Measurements from ENCODE around the gene GAS7. TPM values are rescaled to one million over a fixed set of nuclear protein-coding genes. Genes with fewer than 3 reads are reported as not detected.

GAS7 gene
- total RNA-seq, 1 donor from 2014 or later: 72.1 TPM

DNA sequence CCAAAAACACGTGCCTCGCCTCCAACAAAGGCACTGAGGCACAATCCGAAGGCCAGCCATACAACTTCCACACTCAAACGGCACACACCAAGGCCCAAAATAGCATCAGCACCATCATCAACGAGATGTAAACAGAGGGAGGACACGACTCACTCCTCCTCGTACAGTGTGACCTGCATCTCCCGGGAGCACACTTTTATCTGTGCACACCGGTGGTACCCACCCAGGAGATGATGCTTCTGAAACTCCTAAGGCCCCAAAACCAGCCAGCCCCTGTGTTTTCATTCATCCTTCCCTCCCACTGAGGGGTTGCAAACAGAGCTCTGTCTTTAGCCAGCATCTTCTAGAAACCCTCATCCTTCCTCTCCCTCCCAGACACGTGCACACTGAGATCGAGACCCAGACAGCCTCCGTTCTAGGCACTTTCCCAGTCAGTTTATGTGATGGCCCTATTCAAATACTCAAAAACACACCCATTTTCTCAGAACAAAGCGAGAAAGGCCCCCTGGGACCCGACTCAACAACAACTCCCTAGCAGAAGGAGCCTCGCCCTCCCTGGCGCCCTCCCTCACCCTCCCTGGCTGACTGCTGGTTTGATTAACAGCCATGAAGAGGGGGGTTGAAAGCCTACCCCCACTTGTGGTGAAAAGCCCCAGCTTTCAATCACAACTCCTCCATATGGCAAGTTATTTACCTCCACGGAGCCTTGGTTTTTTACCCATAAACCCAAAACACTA is 76.3 kb downstream of the GAS7 start:
- DNase-seq (peak; percentile 73), ATAC-seq (ENCODE audit: poor library complexity) (no peak)
- intact Hi-C loops (cut with DNase I): loop anchor here (10.0 kb wide), 1 partner anchor 73 kb away; the partner anchor contains the start of gene GAS7

DNA sequence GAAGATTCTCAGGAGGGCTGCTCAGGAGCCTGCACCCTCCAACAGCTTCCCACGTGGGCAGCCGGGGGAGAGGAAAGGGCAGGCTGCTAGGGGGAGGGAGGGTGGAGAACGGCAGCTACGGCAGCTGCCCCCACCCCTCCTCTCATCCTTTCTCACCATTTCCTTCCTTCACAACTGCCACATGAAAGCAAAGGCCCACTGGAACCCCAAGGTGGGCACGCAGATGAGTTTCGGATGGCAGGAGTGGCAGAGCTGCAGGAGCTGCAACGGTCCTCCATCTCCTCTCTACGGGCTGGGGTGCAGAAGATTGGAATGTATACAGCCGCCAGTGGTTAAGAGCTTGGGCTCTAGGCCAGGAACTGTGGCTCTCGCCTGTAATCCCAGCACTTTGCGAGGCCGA is 77.7 kb downstream of the GAS7 start:
- ATAC-seq (ENCODE audit: poor library complexity) (no peak), DNase-seq (no peak)
- intact Hi-C loops (cut with DNase I): loop anchor here (10.0 kb wide), 1 partner anchor 74 kb away; the partner anchor contains the start of gene GAS7

DNA sequence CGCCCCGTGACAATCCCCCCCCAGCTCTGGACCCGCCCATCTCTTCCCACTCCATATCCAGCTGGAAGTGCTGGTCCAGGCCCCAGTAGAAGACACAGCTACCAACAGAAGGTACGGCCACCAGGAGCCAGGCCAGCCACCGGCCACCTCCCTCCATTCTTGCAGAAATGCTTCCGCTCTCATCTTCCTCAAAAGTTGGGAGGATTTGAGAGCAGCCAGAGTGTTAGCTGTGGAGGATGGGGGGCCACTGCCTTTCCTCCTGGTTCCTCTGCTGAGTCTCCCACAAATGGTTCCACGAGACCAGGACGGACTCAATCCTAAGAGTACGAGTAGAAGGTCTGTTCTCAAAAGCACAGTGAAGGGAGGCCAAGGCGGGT is 78.3 kb downstream of the GAS7 start:
- intact Hi-C loops (cut with DNase I): loop anchor here (10.0 kb wide), 1 partner anchor 75 kb away; the partner anchor contains the start of gene GAS7
- DNase-seq (peak; percentile 64), ATAC-seq (ENCODE audit: poor library complexity) (no peak)

DNA sequence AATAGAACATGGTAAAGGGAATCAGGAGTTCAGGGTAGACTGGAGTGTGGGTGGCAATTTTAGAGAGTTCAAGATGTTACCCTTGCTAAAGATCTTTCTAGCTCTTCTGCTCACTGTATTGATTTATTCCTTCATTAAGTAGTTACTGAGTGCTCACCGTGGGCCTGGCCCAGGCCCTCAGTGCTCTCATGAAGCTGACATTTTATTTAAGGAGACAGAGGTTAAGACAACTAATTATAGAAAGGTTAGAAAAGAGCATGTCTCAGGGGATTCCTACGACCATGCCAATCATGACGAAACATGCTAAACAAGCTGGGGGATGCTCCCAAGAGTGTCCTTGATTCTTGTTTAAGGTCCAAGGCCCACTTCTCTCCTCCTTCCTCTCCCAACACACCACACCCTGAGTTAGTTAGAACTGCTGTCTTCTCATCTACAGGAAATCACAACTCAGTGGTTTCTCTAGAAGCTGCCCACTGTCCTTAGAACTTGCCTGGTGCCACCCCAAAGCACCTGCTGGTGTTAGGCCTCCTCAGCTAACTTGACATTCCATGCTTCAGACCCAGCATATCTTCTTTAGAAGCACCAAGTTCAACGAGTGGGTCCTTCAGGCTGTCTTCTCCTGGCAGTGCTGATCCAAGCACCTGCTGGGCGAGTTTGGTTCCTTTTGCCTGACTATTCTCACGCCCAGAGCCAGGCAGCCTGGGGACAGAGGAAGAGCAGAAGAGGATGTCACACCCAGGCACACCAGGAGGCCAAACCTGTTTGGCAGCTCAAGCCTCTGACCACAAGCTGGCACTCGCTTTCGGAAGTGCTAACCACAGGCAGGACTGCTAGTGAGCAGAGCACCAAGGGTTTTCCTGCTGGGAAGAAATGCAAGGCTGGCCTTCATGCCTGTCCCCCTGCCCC is 79.0 kb downstream of the GAS7 start:
- intact Hi-C loops (cut with DNase I): loop anchor here (10.0 kb wide), 1 partner anchor 75 kb away; the partner anchor contains the start of gene GAS7
- peak; percentile 78 for DNase-seq
- no peak for ATAC-seq (ENCODE audit: poor library complexity)

DNA sequence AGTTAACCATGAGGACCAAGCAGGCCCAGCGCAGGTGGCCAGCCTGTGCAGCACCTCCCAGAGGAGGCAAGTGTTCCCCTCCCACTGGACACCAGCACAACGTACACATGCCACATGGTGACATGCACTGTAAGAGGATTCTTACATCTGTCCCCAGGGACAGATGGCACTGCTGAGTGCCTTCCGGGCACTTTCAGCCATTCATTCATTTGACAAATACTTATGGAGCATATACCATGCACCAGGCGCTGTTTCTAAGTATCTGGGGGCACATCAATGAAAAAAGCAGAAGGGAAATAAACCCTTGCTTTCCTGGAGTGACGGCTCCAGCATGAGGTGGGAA is 79.6 kb downstream of the GAS7 start:
- ATAC-seq (ENCODE audit: poor library complexity) (no peak), DNase-seq (no peak)
- intact Hi-C loops (cut with DNase I): no loop called here

DNA sequence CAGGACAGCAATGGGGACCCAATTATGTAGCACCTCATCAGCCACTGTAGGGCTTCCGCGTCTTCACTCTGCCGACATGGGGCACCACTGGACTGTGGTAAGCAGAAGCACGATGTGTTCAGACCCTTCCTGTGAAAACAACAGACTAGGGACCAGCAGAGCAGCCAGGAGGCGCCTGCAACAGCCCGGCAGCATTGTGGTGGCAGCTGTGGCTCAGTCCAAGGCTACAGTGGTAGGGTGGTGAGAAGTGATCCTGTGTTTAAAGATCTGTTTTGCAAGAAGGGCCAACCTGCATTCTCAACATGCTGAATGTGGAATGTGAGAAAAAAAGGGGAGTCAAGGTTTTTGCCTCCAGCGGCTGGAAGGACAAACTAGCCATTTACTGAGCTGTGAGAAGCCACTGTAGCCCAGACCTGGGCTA is 80.8 kb downstream of the GAS7 start:
- intact Hi-C loops (cut with DNase I): no loop called here
- DNase-seq (peak; percentile 66), ATAC-seq (ENCODE audit: poor library complexity) (no peak)

DNA sequence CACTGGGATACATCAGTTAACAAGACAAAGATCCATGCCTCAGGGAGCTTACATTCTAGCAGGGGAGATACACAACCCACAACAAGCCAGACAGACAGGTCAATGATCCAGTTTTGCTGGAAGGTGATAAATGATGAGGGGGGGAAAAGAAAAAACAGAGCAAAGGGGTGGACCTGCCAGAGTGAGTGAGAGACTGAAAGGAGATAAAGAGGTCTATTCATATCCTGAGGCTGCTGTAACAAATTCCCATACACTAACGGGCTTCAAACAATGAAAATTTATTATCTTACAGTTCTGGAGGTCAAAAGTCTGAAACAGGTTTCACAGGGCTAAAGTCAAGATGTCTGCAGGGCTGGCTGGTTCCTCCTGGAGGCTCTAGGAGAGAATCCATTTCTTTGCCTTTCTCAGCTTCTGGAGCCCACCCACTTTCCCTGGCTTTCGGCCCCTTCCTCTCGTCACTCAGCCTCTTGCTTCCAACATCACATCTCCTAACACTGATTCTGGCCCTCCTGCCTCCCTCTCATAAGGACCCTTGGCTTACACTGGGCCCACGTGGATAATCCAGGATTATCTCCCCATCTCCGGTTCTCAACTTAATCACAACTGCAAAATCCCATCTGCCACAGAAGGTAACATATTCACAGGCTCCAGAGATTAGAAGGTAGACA is 81.5 kb downstream of the GAS7 start:
- intact Hi-C loops (cut with DNase I): no loop called here
- ATAC-seq (ENCODE audit: poor library complexity) (no peak), DNase-seq (no peak)

DNA sequence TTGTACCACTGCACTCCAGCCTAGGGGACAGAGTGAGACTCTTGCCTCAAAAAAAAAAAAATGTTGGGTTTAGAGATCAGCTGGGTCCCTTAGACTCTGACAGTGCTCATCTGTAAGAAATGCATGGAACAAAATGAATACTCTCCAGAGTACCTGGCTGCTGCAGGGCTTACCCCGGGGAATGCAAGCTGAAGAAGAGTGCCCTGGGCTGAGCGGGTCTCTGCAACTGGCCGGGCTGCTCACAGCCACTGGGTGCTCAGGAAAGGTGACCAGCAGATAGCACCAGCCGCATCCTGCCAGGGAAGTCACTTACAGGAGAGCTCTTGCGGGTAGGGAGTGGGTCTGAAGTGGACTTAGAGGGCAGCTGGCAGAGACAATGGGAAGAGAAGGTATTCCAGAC is 82.1 kb downstream of the GAS7 start:
- DNase-seq (no peak), ATAC-seq (ENCODE audit: poor library complexity) (no peak)
- intact Hi-C loops (cut with DNase I): no loop called here

DNA sequence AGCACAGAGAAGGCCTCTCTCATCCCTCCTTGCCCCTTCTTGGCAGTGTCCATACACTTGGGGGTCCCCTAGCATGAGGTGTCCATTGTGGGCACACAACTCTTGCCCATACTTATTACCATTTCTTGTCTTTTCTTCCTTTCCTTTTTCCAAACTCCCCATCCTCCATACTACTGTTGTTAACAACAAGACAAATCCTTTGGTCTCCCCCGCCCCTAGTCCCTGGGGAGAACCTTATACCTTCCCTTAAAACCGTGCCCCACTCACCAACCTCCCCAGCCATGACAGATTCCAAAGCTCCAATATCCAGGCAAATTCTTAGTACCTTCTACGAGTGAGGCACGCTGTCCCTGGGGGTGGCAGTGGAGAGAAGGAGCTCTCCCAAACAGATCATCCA is 82.9 kb downstream of the GAS7 start:
- intact Hi-C loops (cut with DNase I): no loop called here
- ATAC-seq (ENCODE audit: poor library complexity): no peak
- DNase-seq: no peak

DNA sequence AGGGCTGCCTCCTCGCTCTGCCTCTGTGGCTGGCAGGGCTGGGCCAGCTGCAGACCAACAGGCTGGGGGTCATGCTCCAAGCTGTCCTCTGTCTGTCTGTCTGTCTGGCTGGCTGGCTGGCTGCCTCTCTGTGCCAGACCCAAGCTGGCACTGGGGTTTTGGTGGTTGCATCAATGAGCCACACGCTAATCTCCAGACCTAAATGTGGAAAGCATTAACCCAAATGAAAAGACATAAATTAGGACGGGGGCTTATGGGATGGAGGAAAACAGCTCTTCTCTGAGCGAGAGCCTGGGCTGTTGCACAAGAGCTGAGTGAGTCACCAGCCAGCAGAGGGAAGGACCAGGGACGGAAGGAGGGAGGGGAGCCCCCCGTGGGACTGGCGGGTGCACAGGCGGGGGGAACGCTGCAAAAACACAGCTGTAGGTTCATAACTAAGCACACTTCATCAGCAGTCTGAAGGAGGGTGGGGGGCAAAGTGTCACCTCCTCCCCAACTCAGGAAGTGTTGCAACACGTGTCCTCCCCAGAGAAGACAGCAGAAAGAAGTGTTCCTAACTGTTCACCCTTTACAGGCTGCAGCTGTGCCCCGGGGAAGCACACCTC is 83.4 kb downstream of the GAS7 start:
- ATAC-seq (ENCODE audit: poor library complexity) (peak; percentile 85), DNase-seq (peak; percentile 95)
- intact Hi-C loops (cut with DNase I): no loop called here

DNA sequence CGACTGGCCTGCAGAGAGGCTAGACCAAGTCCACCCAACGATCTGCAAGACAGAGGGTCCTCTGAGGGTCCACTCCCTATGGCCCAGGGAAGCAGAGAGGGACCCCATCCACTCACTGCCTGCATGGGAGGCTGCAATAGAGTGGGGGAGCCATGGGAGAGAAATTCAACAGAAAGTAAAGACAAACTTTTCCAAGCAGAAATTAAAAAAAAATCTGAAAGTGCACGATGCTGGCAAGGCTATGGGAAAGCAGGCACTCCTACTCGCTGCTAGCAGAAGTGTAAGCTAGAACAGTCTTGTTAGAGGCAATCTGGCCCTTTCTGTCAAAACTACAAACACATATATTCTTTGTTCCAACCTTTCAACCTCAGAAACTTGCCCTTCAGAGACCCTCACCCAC is 85.4 kb downstream of the GAS7 start:
- no peak for DNase-seq
- intact Hi-C loops (cut with DNase I): no loop called here

DNA sequence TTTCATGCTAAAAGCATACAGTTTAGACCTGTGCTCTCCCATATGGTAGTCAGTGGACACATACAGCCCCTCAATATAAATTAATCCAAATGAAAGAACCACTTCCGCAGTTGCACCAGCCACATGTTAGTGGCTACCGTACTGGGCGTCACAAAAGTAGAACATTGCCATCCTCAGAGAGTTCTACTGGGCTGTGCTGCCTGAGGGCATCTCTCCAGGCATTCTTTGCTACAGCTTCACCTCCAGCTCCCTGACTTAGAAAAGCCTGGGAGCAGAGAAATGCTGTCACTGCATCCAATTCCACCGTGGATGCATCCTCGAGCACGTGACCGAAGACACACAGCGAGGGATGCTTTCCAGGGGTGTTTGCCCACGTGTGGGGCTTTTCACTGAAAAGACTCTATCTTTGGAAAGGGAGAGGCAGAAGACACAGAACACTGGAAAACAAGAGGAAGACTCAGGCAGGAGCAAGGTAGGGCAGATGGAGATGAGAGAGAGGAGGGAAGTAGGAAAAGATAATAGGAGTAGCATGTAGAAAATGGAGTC is 86.4 kb downstream of the GAS7 start:
- DNase-seq (no peak), ATAC-seq (ENCODE audit: poor library complexity) (no peak)
- intact Hi-C loops (cut with DNase I): no loop called here

More for the DNA sequence above, 85.4 kb downstream of the GAS7 start:
- no peak for ATAC-seq (ENCODE audit: poor library complexity)

DNA sequence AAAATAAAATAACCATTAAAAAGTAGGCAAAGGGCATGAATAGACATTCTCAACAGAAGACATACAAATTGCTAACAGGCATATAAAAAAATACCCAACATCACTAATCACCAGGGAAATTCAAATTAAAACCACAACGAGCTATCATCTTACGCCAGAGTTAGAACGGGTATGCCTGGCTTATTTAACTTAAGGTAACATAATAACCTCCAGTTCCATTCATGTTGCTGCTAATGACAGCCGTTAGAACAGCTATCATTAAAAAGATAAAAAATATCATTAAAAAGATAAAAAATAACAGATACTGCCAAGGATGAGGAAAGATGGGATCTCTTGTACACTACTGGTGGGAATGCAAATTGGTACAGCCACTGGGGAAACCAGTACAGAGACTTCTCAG is 89.3 kb downstream of the GAS7 start:
- DNase-seq (no peak), ATAC-seq (ENCODE audit: poor library complexity) (no peak)
- intact Hi-C loops (cut with DNase I): no loop called here

DNA sequence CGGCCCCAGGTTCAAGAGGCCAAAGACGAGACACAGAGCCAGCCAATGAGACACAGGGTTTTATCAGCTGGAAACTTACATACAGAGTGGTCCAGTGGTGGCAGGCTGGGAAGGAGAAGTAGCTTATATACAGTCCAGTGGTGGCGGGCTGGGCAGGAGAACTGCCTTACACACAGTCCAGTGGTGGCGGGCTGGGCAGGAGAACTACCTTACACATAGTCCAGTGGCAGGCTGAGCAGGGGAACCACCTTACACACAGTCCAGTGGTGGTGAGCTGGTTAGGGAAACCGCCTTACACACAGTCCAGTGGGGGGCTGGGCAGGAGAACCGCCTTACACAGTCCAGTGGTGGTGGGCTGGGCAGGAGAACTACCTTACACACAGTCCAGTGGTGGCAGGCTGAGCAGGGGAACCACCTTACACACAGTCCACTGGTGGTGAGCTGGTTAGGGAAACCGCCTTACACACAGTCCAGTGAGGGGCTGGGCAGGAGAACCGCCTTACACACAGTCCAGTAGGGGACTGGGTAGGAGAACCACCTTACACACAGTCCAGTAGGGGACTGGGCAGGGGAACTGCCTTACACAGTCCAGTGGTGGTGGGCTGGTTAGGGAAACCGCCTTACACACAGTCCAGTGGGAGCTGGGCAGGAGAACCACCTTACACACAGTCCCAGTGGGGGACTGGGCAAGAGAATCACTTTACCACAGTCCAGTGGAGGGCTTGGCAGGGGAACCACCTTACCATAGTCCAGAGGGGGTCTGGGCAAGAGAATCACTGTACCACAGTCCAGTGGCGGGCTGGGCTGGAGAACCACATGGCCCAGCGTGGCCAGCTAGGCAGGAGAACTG is 90.9 kb downstream of the GAS7 start:
- ATAC-seq (ENCODE audit: poor library complexity) (peak; percentile 16), DNase-seq (peak; percentile 78)
- intact Hi-C loops (cut with DNase I): no loop called here

DNA sequence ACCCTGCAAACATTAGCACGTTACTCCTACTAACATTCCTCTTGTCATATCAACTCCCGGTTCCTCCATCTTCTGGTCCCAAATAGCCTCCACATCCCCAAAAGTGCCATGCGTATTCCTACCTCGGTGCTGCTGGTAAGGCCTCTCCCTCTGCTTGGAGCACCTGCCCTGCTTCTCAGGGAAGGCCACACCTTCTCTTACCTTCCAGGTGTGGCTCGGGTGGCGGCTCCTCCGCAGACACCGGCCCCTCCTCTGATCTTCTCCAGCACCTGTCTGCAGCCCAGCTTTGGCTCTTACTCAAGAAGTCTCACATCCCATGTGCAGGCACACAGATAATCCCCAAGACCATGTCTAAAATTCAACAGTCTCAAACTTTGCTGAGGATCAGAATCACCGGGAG is 92.3 kb downstream of the GAS7 start:
- intact Hi-C loops (cut with DNase I): no loop called here

DNA sequence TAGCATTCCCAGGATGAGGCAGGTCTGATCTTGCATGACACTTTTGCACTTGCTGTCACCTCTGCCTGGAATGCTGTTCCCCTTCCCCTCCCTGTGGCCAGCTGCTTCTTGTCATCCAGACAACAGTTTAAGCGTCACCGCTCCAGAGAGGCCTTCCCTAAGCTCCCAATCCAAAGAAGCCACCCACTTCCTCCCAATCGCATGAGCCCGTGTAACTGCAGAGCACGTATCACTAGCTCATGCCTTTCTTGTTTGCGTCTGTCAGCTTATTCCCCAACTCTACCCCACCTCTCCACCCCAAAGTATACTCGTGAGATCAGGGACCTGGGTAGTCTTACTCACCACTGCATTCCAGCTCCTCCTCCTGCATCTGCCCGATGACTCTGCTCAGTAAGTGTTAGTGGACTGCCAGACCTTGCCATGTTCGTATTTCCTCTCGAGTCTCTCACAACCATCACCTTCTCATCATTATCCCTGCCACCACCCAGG is 92.8 kb downstream of the GAS7 start:
- intact Hi-C loops (cut with DNase I): no loop called here
- DNase-seq: peak; percentile 68
- ATAC-seq (ENCODE audit: poor library complexity): peak; percentile 86

More for the DNA sequence above, 92.3 kb downstream of the GAS7 start:
- no peak for ATAC-seq (ENCODE audit: poor library complexity)
- DNase-seq: no peak

DNA sequence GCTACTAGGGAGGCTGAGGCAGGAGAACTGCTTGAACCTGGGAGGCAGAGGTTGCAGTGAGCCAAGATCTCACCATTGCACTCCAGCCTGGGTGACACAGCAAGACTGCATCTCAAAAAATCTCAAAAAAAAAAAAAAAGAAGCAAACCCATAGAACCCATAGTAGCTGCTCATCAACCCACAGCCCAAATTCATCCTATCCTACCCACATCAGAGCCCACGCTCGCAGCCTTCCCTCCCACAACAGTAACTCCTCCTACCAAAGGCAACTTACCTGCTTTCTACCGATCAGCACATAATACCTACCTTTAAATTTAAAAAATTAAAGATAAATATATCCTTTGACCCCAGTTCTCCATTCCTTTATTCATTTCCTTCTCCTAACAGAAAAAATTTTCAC is 94.7 kb downstream of the GAS7 start:
- DNase-seq (no peak), ATAC-seq (ENCODE audit: poor library complexity) (no peak)
- intact Hi-C loops (cut with DNase I): no loop called here

DNA sequence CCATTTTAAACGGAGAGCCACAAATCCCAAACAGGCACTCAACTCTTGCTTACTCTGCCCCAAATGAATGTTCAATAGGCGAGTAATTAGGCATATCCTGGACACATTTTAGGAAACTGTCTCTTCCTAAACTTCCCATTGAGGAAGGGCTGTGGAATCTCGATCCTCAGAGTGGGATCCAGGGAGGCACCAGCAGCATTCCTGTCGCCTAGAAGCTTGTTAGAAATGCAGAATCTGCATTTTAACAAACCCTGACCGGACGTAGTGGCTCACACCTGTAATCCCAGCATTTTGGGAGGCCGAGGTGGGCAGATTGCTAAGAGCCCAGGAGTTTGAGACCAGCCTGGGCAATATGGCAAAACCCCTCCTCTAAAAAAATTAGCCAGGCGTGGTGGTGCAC is 95.6 kb downstream of the GAS7 start:
- intact Hi-C loops (cut with DNase I): no loop called here
- no peak for ATAC-seq (ENCODE audit: poor library complexity)

More for the DNA sequence above, 95.6 kb downstream of the GAS7 start:
- DNase-seq: no peak
